SJCRH30 (cell line): Measurements from ENCODE around the gene GPR18. TPM values are rescaled to one million over a fixed set of nuclear protein-coding genes. Genes with fewer than 3 reads are reported as not detected.
"Not testable (repeated sequence)": the region's sequence is repeated elsewhere in the genome, so short reads cannot be mapped to it uniquely, and the experiment has no call there.

ENCODE experiments used
- DNase-seq, 2 experiments: peaks; one replicate each; pipeline ENCODE4 v3.0.0-alpha.2; 2015 to 2020
- H3K27ac ChIP-seq: fragments of 250-450 bp; sonication (Bioruptor Pico); 2 replicates; pipeline ENCODE4 v1.5.1; 2020; ENCODE audit warnings: mild to moderate bottlenecking, moderate library complexity
- H3K27me3 ChIP-seq: fragments of 250-450 bp; sonication (Bioruptor Pico); 2 replicates; pipeline ENCODE4 v1.5.1; 2020; ENCODE audit warnings: mild to moderate bottlenecking, moderate library complexity
- H3K36me3 ChIP-seq: fragments of 250-450 bp; sonication (Bioruptor Pico); 2 replicates; pipeline ENCODE4 v1.5.1; 2020; ENCODE audit warnings: mild to moderate bottlenecking, moderate library complexity
- H3K4me1 ChIP-seq: fragments of 250-450 bp; sonication (Bioruptor Pico); 2 replicates; pipeline ENCODE4 v1.5.1; 2020; ENCODE audit warnings: mild to moderate bottlenecking, moderate library complexity
- H3K4me3 ChIP-seq: fragments of 250-450 bp; sonication (Bioruptor Pico); 2 replicates; pipeline ENCODE4 v1.5.1; 2020; ENCODE audit warnings: mild to moderate bottlenecking, moderate library complexity
- H3K9me3 ChIP-seq: fragments of 250-450 bp; sonication (Bioruptor Pico); replicated peaks from 2 replicates; pipeline ENCODE4 v1.5.1; 2020; ENCODE audit warnings: mild to moderate bottlenecking, moderate library complexity
- total RNA-seq: library from RNA; depleted of rRNA; stranded (reverse); fragments of >200 nt; shearing (Covaris generic); gene quantifications from 2 replicates; pipeline ENCODE4 v1.2.3, GENCODE V29; 2014

Gene GPR18
- total RNA-seq, 1 experiment from 2014 or later: not detected

DNA sequence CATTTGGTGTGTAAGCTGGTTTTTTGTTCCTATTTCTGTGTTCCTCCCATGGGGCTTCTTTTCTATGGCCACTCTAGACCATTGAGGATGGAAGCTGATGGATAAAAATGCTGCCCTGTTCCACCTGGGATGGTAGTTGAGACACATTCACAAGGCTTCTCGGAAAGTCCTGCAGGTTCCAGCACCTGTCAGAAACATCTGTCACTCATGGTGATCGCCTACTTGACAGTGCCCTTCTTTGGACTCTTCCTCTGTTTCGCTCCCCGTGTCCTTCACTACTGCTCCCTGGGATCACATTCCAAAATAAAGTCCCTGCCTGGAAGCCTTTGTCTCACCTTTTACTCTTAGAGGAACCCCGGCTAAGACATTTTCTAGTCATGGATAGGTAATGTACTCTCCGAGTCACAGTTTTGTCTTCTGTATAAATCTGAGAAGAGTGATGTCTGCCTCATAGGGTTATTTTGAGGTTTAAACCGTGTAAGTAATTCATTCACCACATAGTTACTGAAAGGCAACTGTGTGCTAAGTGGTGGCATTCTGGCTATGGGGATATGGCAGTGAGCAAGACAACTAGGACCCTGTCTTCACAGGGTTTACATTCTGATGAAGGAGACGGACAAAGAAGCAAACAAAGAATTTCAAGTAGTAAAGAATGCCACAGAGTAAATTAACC is 36.5 kb downstream of the GPR18 start:
- no peaks in the 10 kb centered on the region for H3K27me3 ChIP-seq
- H3K4me1 ChIP-seq: no peaks in the 10 kb centered on the region
- H3K4me3 ChIP-seq: no peak overlapping the region
- no peak overlapping the region for H3K27ac ChIP-seq
- H3K9me3 ChIP-seq: peaks cover 9% of the 10 kb centered on the region; the same call in 1 of the 2 replicates
- H3K36me3 ChIP-seq: no peaks in the 10 kb centered on the region; the same call in 1 of the 2 replicates
- DNase-seq: no peak

DNA sequence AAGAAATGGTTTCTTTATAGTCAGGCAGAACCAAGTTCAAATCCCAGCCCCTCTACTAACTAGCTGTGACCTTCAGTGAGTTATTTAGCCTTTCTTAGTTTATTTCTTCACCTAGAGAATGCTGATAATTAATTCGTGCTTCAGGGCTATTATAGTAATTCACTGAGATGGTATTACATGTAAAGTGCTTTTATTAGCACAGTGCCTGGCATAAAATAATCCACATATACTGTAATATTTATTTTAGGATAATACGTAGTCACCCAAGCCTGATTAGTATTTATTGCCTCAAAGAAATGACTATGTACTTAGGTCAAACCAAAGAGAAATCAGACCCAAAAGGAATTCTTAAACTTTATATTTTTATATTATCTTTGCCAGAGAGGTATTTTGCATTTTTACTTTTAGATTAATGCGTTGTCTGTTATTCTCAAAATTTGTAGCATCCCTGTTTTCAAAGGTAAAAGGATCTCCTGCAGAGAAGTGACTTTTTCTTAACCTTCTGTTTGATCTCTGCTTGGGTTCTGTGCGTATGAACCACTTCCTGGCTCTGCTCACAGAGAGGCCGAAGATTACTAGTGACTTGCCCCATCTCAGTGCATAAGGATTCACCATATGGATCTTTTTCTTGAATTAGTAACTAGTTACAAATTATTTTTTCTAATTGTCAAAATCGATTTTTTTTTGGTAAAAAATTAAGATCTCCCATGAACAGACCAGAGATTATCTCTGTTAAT is 37.8 kb downstream of the GPR18 start:
- Histone ChIP-seq H3K27me3 (no peaks in the 10 kb centered on the region), H3K9me3 (peaks cover 9% of the 10 kb centered on the region; the same call in 1 of the 2 replicates), H3K27ac (no peak overlapping the region), H3K4me1 (no peaks in the 10 kb centered on the region), H3K36me3 (no peaks in the 10 kb centered on the region; the same call in 1 of the 2 replicates), H3K4me3 (no peak overlapping the region)
- DNase-seq: no peak

DNA sequence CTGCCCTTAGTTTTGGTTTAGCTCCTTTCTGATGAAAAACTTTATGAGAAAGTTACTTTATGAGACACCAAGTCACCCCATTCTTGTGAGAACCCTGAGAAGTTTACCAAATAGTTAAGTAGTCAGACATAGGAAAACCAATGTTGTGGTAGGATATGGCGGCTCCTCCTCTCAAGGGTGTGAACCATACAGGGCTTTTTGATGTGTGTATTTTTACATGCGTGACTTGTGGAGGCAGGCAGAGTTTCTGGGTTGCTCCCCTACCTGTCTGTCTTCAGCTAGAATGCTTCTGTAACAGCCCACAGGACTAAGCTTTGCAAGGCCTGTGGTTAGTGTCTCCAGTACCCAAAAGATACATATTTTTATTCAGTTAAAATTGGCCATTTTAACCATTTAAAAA is 39.2 kb downstream of the GPR18 start:
- H3K27ac ChIP-seq: no peak overlapping the region
- H3K9me3 ChIP-seq: peaks cover 9% of the 10 kb centered on the region; the same call in 1 of the 2 replicates
- no peaks in the 10 kb centered on the region for H3K4me1 ChIP-seq
- no peaks in the 10 kb centered on the region; the same call in 1 of the 2 replicates for H3K36me3 ChIP-seq
- H3K27me3 ChIP-seq: no peaks in the 10 kb centered on the region
- no peak for DNase-seq
- no peak overlapping the region for H3K4me3 ChIP-seq

- Histone ChIP-seq H3K27ac (no peak overlapping the region), H3K9me3 (peaks cover 9% of the 10 kb centered on the region; the same call in 1 of the 2 replicates), H3K27me3 (no peaks in the 10 kb centered on the region), H3K36me3 (no peaks in the 10 kb centered on the region), H3K4me3 (no peak overlapping the region), H3K4me1 (no peaks in the 10 kb centered on the region)
- no peak for DNase-seq
Measured at GRCh38 chr13:99218545-99218944, 39.6 kb downstream of the GPR18 start.

GRCh38 chr13:99218126-99218525 is 40.1 kb downstream of the GPR18 start:
- no peaks in the 10 kb centered on the region for H3K27me3 ChIP-seq
- H3K27ac ChIP-seq: no peak overlapping the region
- no peaks in the 10 kb centered on the region for H3K4me1 ChIP-seq
- DNase-seq: no peak
- H3K36me3 ChIP-seq: no peaks in the 10 kb centered on the region
- H3K4me3 ChIP-seq: no peak overlapping the region
- H3K9me3 ChIP-seq: peaks cover 8% of the 10 kb centered on the region; the same call in 1 of the 2 replicates

DNA sequence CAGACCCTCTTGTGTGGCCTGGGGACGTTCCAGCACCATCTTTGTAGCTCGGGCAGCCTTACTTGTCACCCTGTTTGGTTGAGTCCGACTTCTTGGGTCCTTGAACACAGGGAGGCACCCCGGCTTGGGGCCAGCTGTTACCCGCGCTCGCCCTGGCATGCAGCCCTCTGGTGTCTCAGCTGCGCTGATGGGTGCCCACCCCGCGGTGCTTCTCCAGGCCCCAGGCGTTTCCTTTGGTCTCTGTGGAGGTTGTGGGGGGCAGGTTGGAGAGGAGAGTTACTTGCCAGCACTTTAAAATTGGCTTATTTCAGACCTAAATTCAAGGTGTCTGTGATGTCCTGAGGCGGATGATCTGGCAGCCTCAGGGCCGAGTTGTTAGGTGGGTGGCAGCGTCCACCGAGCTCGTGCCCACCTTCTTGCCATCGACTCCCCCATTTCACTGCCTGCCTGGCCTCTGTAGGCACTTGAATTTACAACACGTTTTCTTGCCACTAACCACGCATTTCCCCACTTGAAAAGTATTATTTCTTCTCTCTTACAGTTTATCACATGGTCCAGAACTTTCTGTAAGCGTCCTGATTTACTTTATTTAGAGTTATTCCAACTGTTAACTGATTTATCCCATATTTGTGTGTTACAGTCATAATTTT is 40.6 kb downstream of the GPR18 start:
- H3K36me3 ChIP-seq: no peaks in the 10 kb centered on the region
- DNase-seq: no peak
- no peak overlapping the region for H3K27ac ChIP-seq
- 0 out of 2 replicates have a peak, but pooled peaks cover 2% of the 10 kb centered on the region for H3K9me3 ChIP-seq
- H3K27me3 ChIP-seq: no peaks in the 10 kb centered on the region
- no peaks in the 10 kb centered on the region for H3K4me1 ChIP-seq
- H3K4me3 ChIP-seq: no peak overlapping the region

- H3K27ac ChIP-seq: no peak overlapping the region
- H3K9me3 ChIP-seq: no peaks in the 10 kb centered on the region
- no peak for DNase-seq
- H3K27me3 ChIP-seq: no peaks in the 10 kb centered on the region
- no peaks in the 10 kb centered on the region for H3K36me3 ChIP-seq
- H3K4me3 ChIP-seq: no peak overlapping the region
- H3K4me1 ChIP-seq: no peaks in the 10 kb centered on the region
Measured at GRCh38 chr13:99215184-99215830, 42.9 kb downstream of the GPR18 start.

GRCh38 chr13:99214731-99215130 is 43.4 kb downstream of the GPR18 start:
- Histone ChIP-seq H3K9me3 (no peaks in the 10 kb centered on the region), H3K27me3 (no peaks in the 10 kb centered on the region), H3K27ac (no peak overlapping the region), H3K4me3 (no peak overlapping the region), H3K36me3 (no peaks in the 10 kb centered on the region), H3K4me1 (no peaks in the 10 kb centered on the region)
- no peak for DNase-seq

GRCh38 chr13:99214232-99214631 is 43.9 kb downstream of the GPR18 start:
- no peak overlapping the region for H3K27ac ChIP-seq
- no peaks in the 10 kb centered on the region for H3K9me3 ChIP-seq
- H3K4me1 ChIP-seq: no peaks in the 10 kb centered on the region
- H3K36me3 ChIP-seq: no peaks in the 10 kb centered on the region
- H3K4me3 ChIP-seq: no peak overlapping the region
- H3K27me3 ChIP-seq: no peaks in the 10 kb centered on the region
- DNase-seq: no peak

DNA sequence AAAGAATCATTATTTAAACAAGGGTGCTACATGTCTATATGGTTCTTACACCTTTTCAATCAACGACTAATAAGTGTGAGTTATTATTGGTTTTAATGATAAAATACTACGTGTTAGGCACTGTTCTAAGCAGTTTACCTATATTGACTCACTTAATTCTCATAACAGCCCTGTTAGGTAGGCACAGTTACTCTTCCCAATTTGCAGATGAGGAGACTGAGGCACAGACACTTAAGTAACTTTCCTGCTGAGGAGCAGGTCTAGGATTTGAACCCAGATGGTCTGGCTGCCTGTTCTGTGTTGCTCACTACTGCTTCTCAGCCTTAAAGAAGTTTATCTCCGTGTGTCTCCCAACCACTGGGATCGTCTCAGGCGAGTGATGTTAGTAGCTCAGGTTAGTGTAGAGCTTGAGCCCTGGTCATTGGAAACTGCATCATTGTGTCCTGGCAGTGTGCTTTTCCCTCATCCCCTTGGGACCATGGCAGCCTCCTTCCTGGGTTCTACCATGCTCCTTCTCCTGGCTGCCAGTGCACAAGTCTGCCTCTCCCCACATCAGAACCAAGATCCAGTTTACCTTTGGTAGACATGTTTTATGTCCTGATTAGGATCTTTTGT is 46.7 kb downstream of the GPR18 start:
- no peak for DNase-seq
- Histone ChIP-seq H3K9me3 (no peaks in the 10 kb centered on the region), H3K36me3 (no peaks in the 10 kb centered on the region), H3K27ac (no peak overlapping the region), H3K27me3 (no peaks in the 10 kb centered on the region), H3K4me3 (no peak overlapping the region), H3K4me1 (no peaks in the 10 kb centered on the region)

DNA sequence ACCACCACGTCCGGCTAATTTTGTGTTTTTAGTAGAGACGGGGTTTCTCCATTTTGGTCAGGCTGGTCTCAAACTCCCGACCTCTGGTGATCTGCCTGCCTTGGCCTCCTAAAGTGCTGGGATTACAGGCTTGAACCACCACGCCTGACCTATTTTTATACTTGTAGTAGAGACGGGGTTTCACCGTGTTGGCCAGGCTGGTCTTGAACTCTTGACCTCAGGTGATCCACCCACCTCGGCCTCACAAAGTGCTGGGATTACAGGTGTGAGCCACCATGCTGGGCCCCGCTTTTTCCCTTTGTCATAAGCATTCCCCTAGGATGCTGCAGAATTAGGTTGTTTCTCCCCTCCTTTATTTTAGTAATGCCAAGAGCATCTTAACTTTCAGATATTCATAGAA is 47.6 kb downstream of the GPR18 start:
- not testable (repeated sequence) for H3K27me3 ChIP-seq, H3K4me3 ChIP-seq, DNase-seq, H3K36me3 ChIP-seq, H3K9me3 ChIP-seq, H3K4me1 ChIP-seq, H3K27ac ChIP-seq

- DNase-seq: no peak
- H3K27me3 ChIP-seq: no peaks in the 10 kb centered on the region
- no peaks in the 10 kb centered on the region for H3K9me3 ChIP-seq
- H3K4me3 ChIP-seq: no peak overlapping the region
- no peak overlapping the region for H3K27ac ChIP-seq
- no peaks in the 10 kb centered on the region for H3K36me3 ChIP-seq
- H3K4me1 ChIP-seq: no peaks in the 10 kb centered on the region
Measured at GRCh38 chr13:99208845-99209527, 49.2 kb downstream of the GPR18 start.

- Histone ChIP-seq H3K27ac (no peak overlapping the region), H3K4me3 (no peak overlapping the region), H3K27me3 (no peaks in the 10 kb centered on the region), H3K9me3 (no peaks in the 10 kb centered on the region), H3K4me1 (no peaks in the 10 kb centered on the region), H3K36me3 (no peaks in the 10 kb centered on the region)
- DNase-seq: no peak
Measured at GRCh38 chr13:99208185-99208584, 50.0 kb downstream of the GPR18 start.

GRCh38 chr13:99207511-99207910 is 50.7 kb downstream of the GPR18 start:
- no peaks in the 10 kb centered on the region for H3K27me3 ChIP-seq
- H3K4me3 ChIP-seq: no peak overlapping the region
- no peak overlapping the region for H3K27ac ChIP-seq
- no peaks in the 10 kb centered on the region for H3K9me3 ChIP-seq
- no peak for DNase-seq
- no peaks in the 10 kb centered on the region for H3K4me1 ChIP-seq
- no peaks in the 10 kb centered on the region for H3K36me3 ChIP-seq
